CD4-positive, alpha-beta T cell (primary cell): Measurements from ENCODE around the gene NISCH. TPM values are rescaled to one million over a fixed set of nuclear protein-coding genes. Genes with fewer than 3 reads are reported as not detected.

ENCODE experiments used
- ATAC-seq: fragments of 200-7000 bp; cut with Tn5 transposase; one replicate; pipeline ENCODE4 v1.10.0; 2022; ENCODE audit warnings: mild to moderate bottlenecking; ENCODE audit not compliant: poor library complexity
- CTCF ChIA-PET: fragments of 350-600 bp; sonication (Branson Sonifier 250); formaldehyde crosslinking; loops from one replicate; lab custom pipeline; 2021; ENCODE audit warnings: antibody characterized with exemption, inconsistent platforms; lab: Charles Lee
- POLR2A ChIA-PET: fragments of 350-600 bp; sonication (Branson Sonifier 250); formaldehyde crosslinking; loops from one replicate; lab custom pipeline; 2021; ENCODE audit warnings: antibody characterized with exemption, inconsistent platforms; lab: Charles Lee
- DNase-seq, 14 experiments: peaks; one replicate each; pipeline ENCODE4 v3.0.0-alpha.2; 2013 to 2020; ENCODE audit warnings: mixed read lengths in 2 of 14
- H3K27ac ChIP-seq, 2 donors: one replicate each; pipeline versions ENCODE4 v1.5.1 to v1.7.0; 2013; ENCODE audit warnings: low read length in 2 of 2, low read depth in 1 of 2, mild to moderate bottlenecking in 1 of 2
- H3K27me3 ChIP-seq, 2 experiments: 1 replicate in 1 of 2; 2 replicates in 1 of 2; pipeline versions ENCODE4 v1.6.1 to v1.7.0; 2013; ENCODE audit warnings: low read length in 2 of 2, control low read depth in 1 of 2, mild to moderate bottlenecking in 1 of 2, moderate library complexity in 1 of 2; ENCODE audit not compliant: insufficient read depth in 2 of 2, control insufficient read depth in 1 of 2
- H3K36me3 ChIP-seq: one replicate; pipeline ENCODE4 v1.6.1; 2013; ENCODE audit warnings: low read length, control low read depth; ENCODE audit not compliant: insufficient read depth
- H3K4me1 ChIP-seq: one replicate; pipeline ENCODE4 v1.6.1; 2013; ENCODE audit warnings: low read length, control low read depth; ENCODE audit not compliant: insufficient read depth
- H3K4me3 ChIP-seq: one replicate; pipeline ENCODE4 v1.5.1; 2013; ENCODE audit warnings: mild to moderate bottlenecking, low read length, moderate library complexity
- H3K9me3 ChIP-seq, 2 experiments: 1 replicate in 1 of 2; 2 replicates in 1 of 2; pipeline versions ENCODE4 v1.6.1 to v1.7.0; 2013; ENCODE audit warnings: low read length in 2 of 2, mild to moderate bottlenecking in 2 of 2, control low read depth in 1 of 2, moderate library complexity in 1 of 2; ENCODE audit not compliant: control insufficient read depth in 1 of 2, insufficient read depth in 1 of 2
- H3K27ac Mint-ChIP-seq: one replicate; pipeline ENCODE4 v1.8.0; 2020; ENCODE audit warnings: mixed read lengths
- H3K27me3 Mint-ChIP-seq: one replicate; pipeline ENCODE4 v1.8.0; 2021; ENCODE audit warnings: mixed read lengths
- H3K36me3 Mint-ChIP-seq: one replicate; pipeline ENCODE4 v1.8.0; 2021; ENCODE audit warnings: low read depth, mixed read lengths
- H3K4me1 Mint-ChIP-seq: one replicate; pipeline ENCODE4 v1.8.0; 2021; ENCODE audit warnings: low read depth, mixed read lengths
- H3K4me3 Mint-ChIP-seq: one replicate; pipeline ENCODE4 v1.8.0; 2020; ENCODE audit warnings: mild to moderate bottlenecking, mixed read lengths
- H3K9me3 Mint-ChIP-seq: one replicate; pipeline ENCODE4 v1.8.0; 2020; ENCODE audit warnings: mixed read lengths
- CTCF ChIP-seq: fragments of 200-600 bp; IDR thresholded peaks from one replicate; pipeline ENCODE4 v1.8.0; 2022; ENCODE audit warnings: antibody characterized with exemption, mild to moderate bottlenecking
- intact Hi-C, 2 experiments: fragments of 100-400 bp; cut with DNase I in 1 of 2; cut with micrococcal nuclease in 1 of 2; formaldehyde crosslinking; loops; one replicate each; pipeline versions ENCODE4 v1.15.1 to v1.9.0; 2023 to 2025; cut with DNase I, micrococcal nuclease
- total RNA-seq, 174 experiments: library from RNA in 2 of 174; stranded (reverse) in 2 of 174; gene quantifications; one replicate each; pipeline ENCODE4 v1.2.3 and lab custom pipeline; 2021 to 2026

NISCH gene
- total RNA-seq, 2 experiments from 2014 or later, result 160 to 163 TPM

GRCh38 chr3:52439426-52440248 is 15.8 kb upstream of the NISCH start:
- Histone ChIP-seq H3K27me3 (no peaks in the 10 kb centered on the region), H3K4me3 (no peak overlapping the region), H3K27ac (no peak overlapping the region), H3K36me3 (no peaks in the 10 kb centered on the region), H3K9me3 (no peaks in the 10 kb centered on the region), H3K4me1 (peaks cover 11% of the 10 kb centered on the region)
- intact Hi-C loops, result loop anchor here in 1 of 2 experiments (10.0 kb wide), 1 partner anchor 155 kb away; the partner anchor contains the start of gene GLYCTK
- ChIA-PET CTCF (no interaction called here), POLR2A (no interaction called here)
- TF ChIP-seq CTCF, result no peak
- DNase-seq (no peak), ATAC-seq (no peak)
- Mint-ChIP-seq H3K4me1 (no peaks in the 10 kb centered on the region), H3K36me3 (no peaks in the 10 kb centered on the region), H3K27ac (no peak overlapping the region), H3K4me3 (no peak overlapping the region), H3K9me3 (no peaks in the 10 kb centered on the region), H3K27me3 (no peaks in the 10 kb centered on the region)

GRCh38 chr3:52440249-52440551 is 15.2 kb upstream of the NISCH start:
- CTCF ChIA-PET, result no interaction called here
- H3K9me3 Mint-ChIP-seq, result no peaks in the 10 kb centered on the region
- Histone ChIP-seq H3K27me3 (no peaks in the 10 kb centered on the region), H3K4me3 (no peak overlapping the region), H3K36me3 (no peaks in the 10 kb centered on the region), H3K9me3 (no peaks in the 10 kb centered on the region), H3K27ac (no peak overlapping the region), H3K4me1 (peaks cover 14% of the 10 kb centered on the region)
- peaks cover 3% of the 10 kb centered on the region for H3K4me1 Mint-ChIP-seq
- DNase-seq, result no peak
- intact Hi-C loops, result loop anchor here in 1 of 2 experiments (10.0 kb wide), 1 partner anchor 155 kb away; the partner anchor contains the start of gene GLYCTK
- H3K36me3 Mint-ChIP-seq, result no peaks in the 10 kb centered on the region
- no peak overlapping the region for H3K4me3 Mint-ChIP-seq
- H3K27ac Mint-ChIP-seq, result no peak overlapping the region
- POLR2A ChIA-PET, result no interaction called here
- no peaks in the 10 kb centered on the region for H3K27me3 Mint-ChIP-seq
- no peak for ATAC-seq
- TF ChIP-seq CTCF, result no peak

- Histone ChIP-seq H3K4me1 (peaks cover 19% of the 10 kb centered on the region), H3K27me3 (no peaks in the 10 kb centered on the region), H3K27ac (no peak overlapping the region), H3K4me3 (no peak overlapping the region), H3K9me3 (no peaks in the 10 kb centered on the region), H3K36me3 (no peaks in the 10 kb centered on the region)
- intact Hi-C loops, result loop anchor here in 1 of 2 experiments (10.0 kb wide), 1 partner anchor 156 kb away; the partner anchor contains the start of gene GLYCTK
- H3K4me1 Mint-ChIP-seq, result peaks cover 6% of the 10 kb centered on the region
- DNase-seq, result no peak
- TF ChIP-seq CTCF, result no peak
- H3K9me3 Mint-ChIP-seq, result no peaks in the 10 kb centered on the region
- H3K27ac Mint-ChIP-seq, result no peak overlapping the region
- ChIA-PET CTCF (interaction anchor here (0.9 kb wide), 1 partner anchor 36 kb away, joined by 3 read pairs; no protein-coding TSS in a partner anchor), POLR2A (no interaction called here)
- ATAC-seq, result no peak
- H3K27me3 Mint-ChIP-seq, result no peaks in the 10 kb centered on the region
- H3K4me3 Mint-ChIP-seq, result no peak overlapping the region
- no peaks in the 10 kb centered on the region for H3K36me3 Mint-ChIP-seq
Measured at GRCh38 chr3:52440671-52441070, 14.7 kb upstream of the NISCH start.
